Neural cell (in vitro differentiated cells): ENCODE results near the gene FNBP1.

Experiments used
- CTCF ChIP-seq: fragments of 450-650 bp; IDR thresholded peaks from 2 replicates; pipeline ENCODE4 v1.5.1; 2014; ENCODE audit warnings: antibody characterized with exemption, mild to moderate bottlenecking, moderate library complexity; ENCODE audit not compliant: poor library complexity, severe bottlenecking
- EZH2 ChIP-seq: fragments of 200-600, 300-800 bp; shearing (Covaris generic), sonication (generic); IDR thresholded peaks from 2 replicates; pipeline ENCODE4 v1.6.1; 2014; ENCODE audit warnings: antibody characterized with exemption, low read length, borderline replicate concordance, mild to moderate bottlenecking; ENCODE audit not compliant: insufficient read depth, poor library complexity, severe bottlenecking

GRCh38 chr9:129878291-129878690, 164.7 kb downstream of the FNBP1 start:
- TF ChIP-seq CTCF (no peak), EZH2 (no peak)
